ENCODE data around the gene MEIS1.
A peak's percentile ranks its signal among the peaks of the same experiment; 100 is the strongest.

Gene MEIS1

DNA sequence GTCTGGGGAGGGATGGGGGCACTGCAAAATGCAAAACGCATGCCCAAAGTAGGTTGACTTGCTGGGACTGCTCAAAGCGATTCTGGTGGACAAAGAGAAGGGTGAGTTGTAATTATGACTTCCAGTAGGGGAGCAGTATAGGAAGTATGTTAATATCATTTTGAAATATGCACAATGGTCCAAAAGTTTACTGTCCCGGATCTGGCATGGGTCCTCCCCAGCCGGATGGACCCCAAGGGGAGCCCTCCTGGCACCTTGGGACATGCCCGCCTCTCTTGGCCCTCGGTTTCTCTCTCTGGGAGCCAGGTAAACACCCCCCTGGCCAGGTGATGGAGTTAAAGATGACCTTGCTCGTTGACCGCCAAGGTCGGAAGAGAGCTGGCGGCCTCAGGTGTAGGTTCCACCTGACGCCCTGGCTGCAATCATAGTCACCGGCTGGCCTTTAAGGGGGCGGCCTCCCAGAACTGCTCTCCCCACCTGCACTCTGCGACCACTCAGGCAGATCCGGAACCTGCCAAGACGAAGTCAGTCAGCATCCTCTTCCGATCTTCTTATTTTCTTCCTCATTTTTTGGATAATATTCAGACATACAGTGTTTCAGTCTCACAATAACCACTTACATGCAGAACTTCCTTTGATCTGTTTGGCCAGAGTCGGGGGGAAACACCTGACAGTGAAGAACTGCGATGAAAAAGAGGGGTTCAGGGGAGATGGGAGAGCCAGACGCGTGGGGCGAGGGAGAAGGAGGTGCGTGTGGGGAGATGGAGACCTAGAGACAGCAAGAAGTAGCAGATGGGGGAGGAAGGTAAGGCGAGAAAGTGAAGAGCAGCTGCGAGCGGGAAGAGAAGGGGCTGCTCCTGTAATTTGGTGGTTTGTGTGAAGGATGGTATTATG is 148.3 kb downstream of the MEIS1 start:
- H3K4me3 ChIP-seq (replicated peaks; ENCODE audit: low read depth, low read length), result no peak overlapping the region
- DNase-seq (ENCODE audit: extremely low read depth, low read depth), result no peak
- TF ChIP-seq, protein P1, sequence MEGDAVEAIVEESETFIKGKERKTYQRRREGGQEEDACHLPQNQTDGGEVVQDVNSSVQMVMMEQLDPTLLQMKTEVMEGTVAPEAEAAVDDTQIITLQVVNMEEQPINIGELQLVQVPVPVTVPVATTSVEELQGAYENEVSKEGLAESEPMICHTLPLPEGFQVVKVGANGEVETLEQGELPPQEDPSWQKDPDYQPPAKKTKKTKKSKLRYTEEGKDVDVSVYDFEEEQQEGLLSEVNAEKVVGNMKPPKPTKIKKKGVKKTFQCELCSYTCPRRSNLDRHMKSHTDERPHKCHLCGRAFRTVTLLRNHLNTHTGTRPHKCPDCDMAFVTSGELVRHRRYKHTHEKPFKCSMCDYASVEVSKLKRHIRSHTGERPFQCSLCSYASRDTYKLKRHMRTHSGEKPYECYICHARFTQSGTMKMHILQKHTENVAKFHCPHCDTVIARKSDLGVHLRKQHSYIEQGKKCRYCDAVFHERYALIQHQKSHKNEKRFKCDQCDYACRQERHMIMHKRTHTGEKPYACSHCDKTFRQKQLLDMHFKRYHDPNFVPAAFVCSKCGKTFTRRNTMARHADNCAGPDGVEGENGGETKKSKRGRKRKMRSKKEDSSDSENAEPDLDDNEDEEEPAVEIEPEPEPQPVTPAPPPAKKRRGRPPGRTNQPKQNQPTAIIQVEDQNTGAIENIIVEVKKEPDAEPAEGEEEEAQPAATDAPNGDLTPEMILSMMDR (IDR thresholded peaks at IDR 0.05; ENCODE audit: low read depth, low read length, missing control alignments), result no peak

DNA sequence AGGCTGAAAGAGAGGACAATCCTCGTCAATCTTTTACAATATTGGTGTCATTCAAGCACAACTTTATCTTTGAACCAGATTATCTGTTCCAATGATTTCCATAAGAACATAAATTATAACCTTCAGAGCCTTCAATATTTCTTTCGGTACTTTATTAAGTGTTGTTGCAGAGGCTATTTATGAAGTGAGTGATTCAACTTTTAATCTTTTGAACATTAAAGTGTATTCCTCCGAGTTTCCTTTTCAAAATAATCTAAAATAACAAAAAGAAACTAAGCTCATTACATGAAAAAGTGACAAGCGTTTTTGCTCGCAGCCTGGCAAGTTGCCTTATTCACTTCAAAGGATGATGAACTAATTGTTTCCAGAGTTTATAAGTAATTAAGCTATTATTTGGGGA is 149.0 kb downstream of the MEIS1 start:
- DNase-seq (ENCODE audit: extremely low read depth, low read depth), result no peak
- H3K4me3 ChIP-seq (replicated peaks; ENCODE audit: low read depth, low read length), result no peak overlapping the region
- TF ChIP-seq, protein P1 (IDR thresholded peaks at IDR 0.05; ENCODE audit: low read depth, low read length, missing control alignments), result no peak

DNA sequence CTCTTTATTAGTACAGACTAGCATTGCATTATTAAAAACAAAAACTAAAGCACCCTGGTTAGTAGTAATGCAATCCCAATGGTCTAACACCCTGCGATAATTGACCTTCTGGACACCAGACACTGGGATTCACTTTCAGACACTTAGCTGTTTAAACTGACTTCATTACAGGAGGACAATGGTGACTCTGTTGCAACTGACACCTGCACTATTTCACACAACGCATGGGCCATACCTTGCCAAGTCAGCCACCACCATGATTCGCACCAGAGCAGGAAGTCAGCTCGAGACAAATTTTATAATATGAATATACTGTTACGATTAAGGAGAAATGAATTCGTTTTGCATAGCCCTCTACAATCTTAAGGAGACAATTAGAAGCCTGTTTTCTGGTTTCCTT is 150.7 kb downstream of the MEIS1 start:
- TF ChIP-seq, protein P1 (IDR thresholded peaks at IDR 0.05; ENCODE audit: low read depth, low read length, missing control alignments), result no peak
- H3K4me3 ChIP-seq (replicated peaks; ENCODE audit: low read depth, low read length), result no peak overlapping the region
- no peak for DNase-seq (ENCODE audit: extremely low read depth, low read depth)

DNA sequence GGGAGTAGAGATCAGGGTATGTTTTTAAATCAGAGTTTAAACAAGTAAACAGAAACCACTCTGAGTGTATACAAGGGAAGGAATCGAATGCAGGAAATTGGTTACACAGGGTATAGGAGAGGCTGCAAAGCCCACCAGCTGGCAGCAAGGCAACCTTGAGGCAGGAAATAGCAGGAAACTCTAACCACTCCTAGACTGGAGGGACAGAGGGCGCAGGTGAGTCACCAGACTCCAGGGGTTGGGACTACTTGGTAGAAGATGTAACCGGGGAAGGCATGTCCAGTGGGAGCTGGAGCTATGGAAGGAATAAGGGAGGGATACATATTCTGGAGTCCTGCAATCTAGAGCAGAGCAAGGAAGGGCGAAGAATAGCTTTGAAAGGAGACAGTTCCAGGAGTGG is 152.3 kb downstream of the MEIS1 start:
- H3K4me3 ChIP-seq (replicated peaks; ENCODE audit: low read depth, low read length), result no peak overlapping the region
- DNase-seq (ENCODE audit: extremely low read depth, low read depth), result no peak
- TF ChIP-seq, protein P1 (IDR thresholded peaks at IDR 0.05; ENCODE audit: low read depth, low read length, missing control alignments), result peak; percentile 50

DNA sequence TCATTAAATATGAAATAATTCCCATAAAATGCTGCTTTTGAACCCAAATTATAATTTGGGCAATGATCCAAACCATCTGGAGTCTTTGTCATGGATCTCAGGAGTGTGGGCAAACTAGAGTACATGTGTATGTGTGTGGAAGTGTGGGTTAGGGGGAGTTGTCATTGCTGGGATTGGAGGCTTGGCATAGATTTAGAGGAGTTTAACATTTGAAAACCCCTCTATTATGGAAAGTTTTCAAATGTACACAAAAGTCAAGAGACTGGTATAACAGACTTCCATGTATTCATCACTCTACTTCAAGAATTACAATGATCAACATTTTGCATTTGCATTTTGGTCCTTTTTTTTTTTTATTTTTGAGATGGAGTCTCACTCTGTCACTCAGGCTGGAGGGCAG is 159.1 kb downstream of the MEIS1 start:
- no peak overlapping the region for H3K4me3 ChIP-seq (replicated peaks; ENCODE audit: low read depth, low read length)
- DNase-seq (ENCODE audit: extremely low read depth, low read depth), result no peak
- TF ChIP-seq, protein P1 (IDR thresholded peaks at IDR 0.05; ENCODE audit: low read depth, low read length, missing control alignments), result no peak

DNA sequence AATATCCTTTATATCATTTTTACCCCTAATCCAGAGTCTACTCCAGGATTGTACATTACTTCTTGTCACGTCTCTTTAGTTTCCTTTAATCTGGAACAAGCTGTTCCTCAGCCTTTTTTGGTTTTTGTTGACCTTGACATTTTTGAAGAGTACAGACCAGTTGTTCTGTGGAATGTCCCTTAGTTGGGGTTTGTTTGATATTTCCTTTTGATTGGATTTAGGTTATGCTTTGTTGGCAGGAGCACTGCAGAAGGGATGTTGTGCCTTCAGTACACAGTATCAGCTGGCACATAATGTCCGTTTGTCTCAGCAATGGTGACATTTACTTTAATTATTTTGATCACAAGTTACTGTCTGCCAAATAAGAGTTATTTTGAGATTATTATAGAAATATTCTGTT is 160.6 kb downstream of the MEIS1 start:
- TF ChIP-seq, protein P1 (IDR thresholded peaks at IDR 0.05; ENCODE audit: low read depth, low read length, missing control alignments), result no peak
- DNase-seq (ENCODE audit: extremely low read depth, low read depth), result no peak
- H3K4me3 ChIP-seq (replicated peaks; ENCODE audit: low read depth, low read length), result no peak overlapping the region
